H1 (cell line): Measurements from ENCODE around the gene KIF25. TPM values are rescaled to one million over a fixed set of nuclear protein-coding genes. Genes with fewer than 3 reads are reported as not detected.

Experiments
- CTCF ChIA-PET: fragments of 300-600 bp; sonication (Branson Sonifier 250); formaldehyde crosslinking; loops from one replicate; lab custom pipeline; 2021; ENCODE audit not compliant: partially characterized antibody; lab: Charles Lee
- POLR2A ChIA-PET: fragments of 300-600 bp; sonication (Branson Sonifier 250); formaldehyde crosslinking; loops from one replicate; lab custom pipeline; 2021; ENCODE audit warnings: inconsistent platforms; ENCODE audit not compliant: partially characterized antibody; lab: Charles Lee
- DNase-seq, 2 experiments: peaks; one replicate each; pipeline versions ENCODE4 v3.0.0 to v3.0.0-alpha.2; 2010 to 2022; ENCODE audit warnings: low spot score in 2 of 2, low read depth in 1 of 2, mixed read lengths in 1 of 2
- FAIRE-seq: peaks from 2 replicates; lab custom pipeline; 2011; peaks lifted over from hg19 to GRCh38; lab: Jason Lieb, UNC
- H2AFZ ChIP-seq: 2 replicates; pipeline ENCODE4 v1.8.1; 2012; ENCODE audit warnings: low read length, inconsistent platforms
- H2AK5ac ChIP-seq: 2 replicates; pipeline ENCODE4 v1.6.1; 2013; ENCODE audit warnings: low read depth, low read length
- H2BK120ac ChIP-seq: replicated peaks from 2 replicates; pipeline ENCODE3; 2013; ENCODE audit warnings: low read depth, low read length, inconsistent platforms
- H2BK12ac ChIP-seq: 2 replicates; pipeline ENCODE4 v1.6.1; 2013; ENCODE audit warnings: low read depth, low read length
- H2BK15ac ChIP-seq: 2 replicates; pipeline ENCODE4 v1.6.1; 2013; ENCODE audit warnings: low read length
- H2BK20ac ChIP-seq: 2 replicates; pipeline ENCODE4 v1.6.1; 2013; ENCODE audit warnings: low read length
- H2BK5ac ChIP-seq: 2 replicates; pipeline ENCODE4 v1.6.1; 2013; ENCODE audit warnings: low read depth, low read length
- H3K14ac ChIP-seq: 2 replicates; pipeline ENCODE4 v1.6.1; 2013; ENCODE audit warnings: inconsistent platforms; ENCODE audit not compliant: insufficient read length
- H3K18ac ChIP-seq: 2 replicates; pipeline ENCODE4 v1.6.1; 2013; ENCODE audit warnings: low read length; ENCODE audit errors: extremely low read depth
- H3K23ac ChIP-seq: 2 replicates; pipeline ENCODE4 v1.6.1; 2013; ENCODE audit warnings: inconsistent platforms; ENCODE audit not compliant: insufficient read length
- H3K23me2 ChIP-seq: 2 replicates; pipeline ENCODE4 v1.6.1; 2013; ENCODE audit warnings: low read depth, low read length
- H3K27ac ChIP-seq: 2 replicates; pipeline ENCODE4 v1.6.1; 2011; ENCODE audit warnings: low read depth, low read length, inconsistent platforms
- H3K27me3 ChIP-seq, 4 experiments: replicated peaks in 1 of 4; 1 replicate in 1 of 4; 2 replicates in 3 of 4; pipeline versions ENCODE4 v1.6.1 to v1.8.1; 2011 to 2013; ENCODE audit warnings: low read length in 3 of 4, mild to moderate bottlenecking in 3 of 4, inconsistent platforms in 2 of 4, mixed read lengths in 2 of 4, moderate library complexity in 1 of 4; ENCODE audit not compliant: control insufficient read depth in 3 of 4, insufficient read depth in 3 of 4; ENCODE audit errors: extremely low read depth in 1 of 4
- H3K36me3 ChIP-seq, 4 experiments: 2 replicates each; pipeline versions ENCODE4 v1.6.1 to v1.8.1; 2011 to 2013; ENCODE audit warnings: mild to moderate bottlenecking in 4 of 4, low read length in 3 of 4, moderate library complexity in 2 of 4, control low read depth in 1 of 4, inconsistent platforms in 1 of 4; ENCODE audit not compliant: insufficient read depth in 4 of 4, control insufficient read depth in 2 of 4
- H3K4ac ChIP-seq: replicated peaks from 2 replicates; pipeline ENCODE3; 2013; ENCODE audit warnings: low read length, low read depth, mixed read lengths, inconsistent platforms; ENCODE audit not compliant: insufficient read length
- H3K4me1 ChIP-seq, 4 experiments: replicated peaks in 1 of 4; 1 replicate in 1 of 4; 2 replicates in 3 of 4; pipeline versions ENCODE4 v1.6.1 to v1.8.1; 2011 to 2013; ENCODE audit warnings: low read length in 3 of 4, inconsistent platforms in 2 of 4, mixed read lengths in 1 of 4; ENCODE audit not compliant: insufficient read depth in 4 of 4, control insufficient read depth in 3 of 4
- H3K4me2 ChIP-seq, 2 experiments: 2 replicates each; pipeline versions ENCODE4 v1.6.1 to v1.8.1; 2011 to 2013; ENCODE audit warnings: low read depth in 2 of 2, low read length in 2 of 2, control low read depth in 1 of 2, inconsistent platforms in 1 of 2, mild to moderate bottlenecking in 1 of 2; ENCODE audit not compliant: insufficient read depth in 1 of 2
- H3K4me3 ChIP-seq, 4 experiments: fragments of 200-600, 300-600 bp in 1 of 4; sonication (generic), shearing (Covaris generic), sonication (Bioruptor Twin) in 1 of 4; 2 replicates each; pipeline versions ENCODE4 v1.5.1 to v1.8.1; 2011 to 2016; ENCODE audit warnings: low read length in 4 of 4, low read depth in 3 of 4, control low read depth in 2 of 4, inconsistent platforms in 2 of 4, mild to moderate bottlenecking in 2 of 4, mixed read lengths in 1 of 4, moderate library complexity in 1 of 4; ENCODE audit not compliant: insufficient read depth in 2 of 4; ENCODE audit errors: extremely low read depth in 1 of 4
- H3K56ac ChIP-seq: replicated peaks from 2 replicates; pipeline ENCODE3; 2013; ENCODE audit warnings: low read depth, mild to moderate bottlenecking, mixed read lengths, low read length, inconsistent platforms; ENCODE audit not compliant: insufficient read length
- H3K79me1 ChIP-seq: 2 replicates; pipeline ENCODE4 v1.6.1; 2013; ENCODE audit warnings: low read depth, low read length, control low read depth
- H3K79me2 ChIP-seq, 2 experiments: 2 replicates each; pipeline versions ENCODE4 v1.6.1 to v1.8.1; 2012 to 2013; ENCODE audit warnings: low read length in 2 of 2, mild to moderate bottlenecking in 2 of 2, inconsistent platforms in 1 of 2; ENCODE audit not compliant: insufficient read depth in 2 of 2, control insufficient read depth in 1 of 2
- H3K9ac ChIP-seq, 4 experiments: replicated peaks in 1 of 4; 1 replicate in 1 of 4; 2 replicates in 3 of 4; pipeline versions ENCODE4 v1.6.1 to v1.8.1; 2011 to 2013; ENCODE audit warnings: low read depth in 3 of 4, low read length in 3 of 4, control low read depth in 2 of 4, mild to moderate bottlenecking in 2 of 4, moderate library complexity in 2 of 4, inconsistent platforms in 1 of 4; ENCODE audit errors: extremely low read depth in 1 of 4
- H3K9me3 ChIP-seq, 2 experiments: 2 replicates each; pipeline versions ENCODE4 v1.6.1 to v1.8.1; 2012 to 2013; ENCODE audit warnings: mild to moderate bottlenecking in 2 of 2, moderate library complexity in 2 of 2, control low read depth in 1 of 2, inconsistent platforms in 1 of 2, low read depth in 1 of 2, low read length in 1 of 2, mixed read lengths in 1 of 2; ENCODE audit not compliant: insufficient read depth in 2 of 2
- H4K20me1 ChIP-seq, 2 experiments: replicated peaks in 1 of 2; 2 replicates each; pipeline versions ENCODE3 to v1.8.1; 2011 to 2013; ENCODE audit warnings: inconsistent platforms in 2 of 2, low read length in 2 of 2, mild to moderate bottlenecking in 1 of 2; ENCODE audit not compliant: insufficient read depth in 2 of 2, control insufficient read depth in 1 of 2
- H4K5ac ChIP-seq: 2 replicates; pipeline ENCODE4 v1.6.1; 2013; ENCODE audit warnings: low read length, low read depth, mixed read lengths, inconsistent platforms; ENCODE audit not compliant: insufficient read length
- H4K8ac ChIP-seq: 2 replicates; pipeline ENCODE4 v1.8.0; 2013; ENCODE audit warnings: mild to moderate bottlenecking, moderate library complexity, low read length, inconsistent platforms; ENCODE audit not compliant: insufficient read depth; ENCODE audit errors: extremely low read depth
- H4K91ac ChIP-seq: replicated peaks from 2 replicates; pipeline ENCODE3; 2013; ENCODE audit warnings: low read length, mixed read lengths, inconsistent platforms; ENCODE audit not compliant: insufficient read length
- TEAD4 ChIP-seq: IDR thresholded peaks from 2 replicates; pipeline ENCODE4 v1.6.1; 2012; ENCODE audit warnings: low read depth, low read length, inconsistent platforms, mixed read lengths
- WGBS, 2 experiments: shearing (Covaris generic) in 1 of 2; methylation state at CpG; one replicate each; pipeline versions ENCODE4 v1.1.6 to v1.1.7; 2013 to 2015; ENCODE audit warnings: low lambda C conversion rate in 2 of 2, mixed read lengths in 2 of 2, inconsistent platforms in 1 of 2, low coverage in 1 of 2, missing lambda C conversion rate in 1 of 2; ENCODE audit not compliant: insufficient replicate concordance in 2 of 2, insufficient coverage in 1 of 2, insufficient read length in 1 of 2; ENCODE audit errors: extremely low coverage in 1 of 2, missing lambda C conversion rate in 1 of 2; 5-methylcytosine and 5-hydroxymethylcytosine counted together
- polyA plus RNA-seq, 7 experiments: library from polyadenylated mRNA; depleted of rRNA in 3 of 7; stranded (reverse) in 5 of 7; unstranded in 2 of 7; fragments of >200 nt in 5 of 7; fragments of 200-250 nt in 2 of 7; gene quantifications; 1 replicate in 5 of 7; 2 replicates in 1 of 7; 4 replicates in 1 of 7; pipeline versions ENCODE4 v1.2.1 to v1.2.3, GENCODE V29; 2011 to 2013; ENCODE audit warnings: missing spikeins in 2 of 7, mixed read lengths in 2 of 7
- total RNA-seq: library from RNA; stranded (reverse); fragmentation: NEBNext Ultra II Directional; extraction: Animal tissue kit (Norgen Biotek cat#: 25700); gene quantifications from 2 replicates; pipeline ENCODE4 v1.2.1, GENCODE V29; 2021

Gene KIF25
- total and polyA plus RNA-seq, 2 of the 8 experiments (the other 6 are each of a cell fraction or from before 2014, with no cell fraction given) = 1.5 to 2.0 TPM

- FAIRE-seq (no peak), DNase-seq (no peak)
- no peak overlapping the region for H3K56ac ChIP-seq
- POLR2A ChIA-PET = interaction anchor here (1.4 kb wide), 1 partner anchor 43 kb away, joined by 3 read pairs; no protein-coding TSS in a partner anchor
- H3K23me2 ChIP-seq = no peaks in the 10 kb centered on the region
- H2BK20ac ChIP-seq = no peak overlapping the region
- H3K9ac ChIP-seq = no peak overlapping the region
- peak overlapping the region; percentile 39 for H3K4ac ChIP-seq
- H3K18ac ChIP-seq = no peak overlapping the region
- H3K36me3 ChIP-seq = no peaks in the 10 kb centered on the region
- H3K27me3 ChIP-seq = peaks cover 0 to 2% (median 0%) of the 10 kb centered on the region in 4 experiments; a peak in 2 of 7 replicates
- H2AK5ac ChIP-seq = no peak overlapping the region
- no peak overlapping the region for H4K5ac ChIP-seq
- 71% methylated on average over 19 of the region's 20 CpGs; no CpG with 5 or more reads in 1 of the 2 experiments for whole genome bisulfite sequencing, 2 experiments
- no peaks in the 10 kb centered on the region for H4K20me1 ChIP-seq
- H3K27ac ChIP-seq = no peak overlapping the region
- H3K79me2 ChIP-seq = no peaks in the 10 kb centered on the region
- no peak overlapping the region for H2BK120ac ChIP-seq
- H3K79me1 ChIP-seq = no peaks in the 10 kb centered on the region
- H2BK15ac ChIP-seq = peak overlapping the region; percentile 81; the same call in 1 of the 2 replicates
- peaks cover 0 to 30% (median 13%) of the 10 kb centered on the region in 4 experiments; a peak in 6 of 7 replicates for H3K4me1 ChIP-seq
- H3K14ac ChIP-seq = no peak overlapping the region
- no peak overlapping the region for H3K23ac ChIP-seq
- no peak overlapping the region; a peak in 1 of 4 replicates for H3K4me2 ChIP-seq
- no peaks in the 10 kb centered on the region for H3K9me3 ChIP-seq
- H2AFZ ChIP-seq = no peak overlapping the region
- no peak overlapping the region for H3K4me3 ChIP-seq
- no peak overlapping the region; the same call in 1 of the 2 replicates for H4K8ac ChIP-seq
- peak overlapping the region; percentile 87; the same call in 1 of the 2 replicates for H2BK12ac ChIP-seq
- peak overlapping the region; percentile 52; the same call in 1 of the 2 replicates for H2BK5ac ChIP-seq
- CTCF ChIA-PET = interaction anchor here (0.6 to 2.4 kb wide), 10 partner anchors 13 to 250 kb away, joined by 3 to 12 read pairs (median 6); no protein-coding TSS in a partner anchor
- no peak overlapping the region for H4K91ac ChIP-seq
- TF ChIP-seq TEAD4 = peak; percentile 79
Measured at GRCh38 chr6:168088161-168089053, 90.9 kb downstream of the KIF25 start.
